Parathyroid adenoma (tissue), 2 donors: Measurements from ENCODE around the gene WDR72.

Experiments used
- H2AFZ ChIP-seq: fragments of 300-600 bp; sonication (generic); one replicate; pipeline ENCODE4 v1.7.0; 2017; ENCODE audit warnings: antibody characterized with exemption, mild to moderate bottlenecking
- H3K27ac ChIP-seq: fragments of 300-600 bp; sonication (generic); one replicate; pipeline ENCODE4 v1.7.0; 2017
- H3K27me3 ChIP-seq: fragments of 300-600 bp; sonication (generic); one replicate; pipeline ENCODE4 v1.7.0; 2017; ENCODE audit warnings: low read length; ENCODE audit not compliant: control insufficient read depth, insufficient read depth
- H3K36me3 ChIP-seq: fragments of 300-600 bp; sonication (generic); one replicate; pipeline ENCODE4 v1.7.0; 2017; ENCODE audit warnings: low read length; ENCODE audit not compliant: control insufficient read depth, insufficient read depth
- H3K4me1 ChIP-seq: fragments of 300-600 bp; sonication (generic); one replicate; pipeline ENCODE4 v1.7.0; 2017; ENCODE audit warnings: control low read depth
- H3K4me2 ChIP-seq: fragments of 300-600 bp; sonication (generic); one replicate; pipeline ENCODE4 v1.7.0; 2017; ENCODE audit warnings: low read length
- H3K4me3 ChIP-seq: fragments of 300-600 bp; sonication (generic); one replicate; pipeline ENCODE4 v1.7.0; 2017; ENCODE audit warnings: low read depth, low read length
- H3K79me2 ChIP-seq: fragments of 300-600 bp; sonication (generic); one replicate; pipeline ENCODE4 v1.7.0; 2017; ENCODE audit warnings: control low read depth
- H3K9ac ChIP-seq: fragments of 300-600 bp; sonication (generic); one replicate; pipeline ENCODE4 v1.7.0; 2017; ENCODE audit warnings: mild to moderate bottlenecking
- H3K9me3 ChIP-seq: fragments of 300-600 bp; sonication (generic); one replicate; pipeline ENCODE4 v1.7.0; 2017; ENCODE audit warnings: low read length; ENCODE audit not compliant: control insufficient read depth
- CTCF ChIP-seq: fragments of 300-600 bp; sonication (generic); IDR thresholded peaks from one replicate; pipeline ENCODE4 v1.7.0; 2017; ENCODE audit warnings: antibody characterized with exemption, mild to moderate bottlenecking
- donor health status: primary hyperparathyroidism.

Gene WDR72

DNA sequence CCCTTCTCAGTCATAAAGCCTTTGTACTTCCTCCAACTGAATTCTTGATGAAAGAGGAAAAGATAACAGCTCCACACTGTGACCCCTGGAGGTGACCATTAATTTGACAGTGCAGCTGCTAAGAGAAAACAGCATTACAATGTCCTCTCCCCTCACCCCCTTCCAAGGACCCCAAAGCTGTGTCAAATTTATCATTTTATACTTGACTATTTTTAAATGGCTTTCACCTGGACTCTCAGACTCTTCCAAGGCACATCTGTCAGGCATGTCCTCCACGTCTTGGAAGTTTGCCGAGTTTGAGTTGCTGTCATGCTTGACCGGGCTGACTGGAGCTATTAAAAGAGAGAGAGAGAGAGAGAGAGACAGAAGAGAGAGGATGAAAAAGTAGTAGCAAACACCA, 236.5 kb downstream of the WDR72 start:
- H3K9me3 ChIP-seq = no peaks in the 10 kb centered on the region
- H3K36me3 ChIP-seq = no peaks in the 10 kb centered on the region
- H3K79me2 ChIP-seq = no peaks in the 10 kb centered on the region
- H3K4me3 ChIP-seq = no peak overlapping the region
- H3K4me2 ChIP-seq = no peak overlapping the region
- no peak for TF ChIP-seq CTCF
- no peaks in the 10 kb centered on the region for H3K27me3 ChIP-seq
- no peaks in the 10 kb centered on the region for H3K4me1 ChIP-seq
- H3K27ac ChIP-seq = no peak overlapping the region
- H2AFZ ChIP-seq = no peak overlapping the region
- no peak overlapping the region for H3K9ac ChIP-seq

DNA sequence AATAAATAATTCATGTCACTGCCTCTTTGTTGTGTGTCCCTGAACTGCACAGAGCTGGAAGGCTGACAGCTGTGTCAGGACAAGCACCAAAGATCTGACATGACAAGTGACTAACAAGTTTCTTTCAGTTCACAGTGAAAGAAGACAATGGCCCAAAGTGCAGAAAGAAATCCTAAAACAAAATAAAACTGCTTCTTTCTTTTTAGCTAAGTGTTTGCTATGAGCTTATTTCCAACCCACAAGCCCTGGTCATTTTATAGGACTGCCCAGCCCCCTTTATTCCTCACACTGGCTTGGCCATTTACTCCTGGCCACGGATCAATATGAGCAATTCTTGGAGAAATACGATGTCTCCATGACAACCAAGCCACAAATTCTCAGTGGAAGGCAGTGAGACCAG, 238.5 kb downstream of the WDR72 start:
- Histone ChIP-seq H3K79me2 (no peaks in the 10 kb centered on the region), H3K9ac (no peak overlapping the region), H2AFZ (no peak overlapping the region), H3K4me1 (no peaks in the 10 kb centered on the region), H3K27ac (no peak overlapping the region), H3K36me3 (no peaks in the 10 kb centered on the region), H3K27me3 (no peaks in the 10 kb centered on the region), H3K4me2 (no peak overlapping the region), H3K9me3 (no peaks in the 10 kb centered on the region), H3K4me3 (no peak overlapping the region)
- TF ChIP-seq CTCF = no peak

GRCh38 chr15:53513431-53513830, 246.0 kb downstream of the WDR72 start:
- no peak for TF ChIP-seq CTCF
- no peaks in the 10 kb centered on the region for H3K27me3 ChIP-seq
- H2AFZ ChIP-seq = no peak overlapping the region
- no peaks in the 10 kb centered on the region for H3K36me3 ChIP-seq
- H3K9ac ChIP-seq = no peak overlapping the region
- H3K4me2 ChIP-seq = no peak overlapping the region
- H3K27ac ChIP-seq = no peak overlapping the region
- H3K9me3 ChIP-seq = no peaks in the 10 kb centered on the region
- no peak overlapping the region for H3K4me3 ChIP-seq
- H3K79me2 ChIP-seq = no peaks in the 10 kb centered on the region
- H3K4me1 ChIP-seq = no peaks in the 10 kb centered on the region

DNA sequence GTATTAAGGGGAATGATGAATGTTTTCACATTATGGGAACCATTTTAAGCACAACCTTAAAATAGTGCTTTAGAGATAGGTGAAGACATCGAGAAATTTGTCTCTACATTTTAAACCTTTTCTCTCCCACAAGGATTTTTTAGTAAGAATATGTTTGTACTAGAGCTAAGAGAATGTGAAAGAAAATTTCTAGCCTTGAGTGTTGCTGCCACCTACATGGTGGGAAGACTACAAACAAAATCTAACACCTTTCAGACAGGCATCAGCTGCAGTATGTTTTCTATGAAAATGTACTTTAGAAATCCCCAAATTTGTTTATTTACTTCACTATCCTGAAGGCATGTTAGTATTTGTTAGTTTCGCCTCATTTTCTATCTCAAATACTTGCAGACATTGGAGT, 247.4 kb downstream of the WDR72 start:
- Histone ChIP-seq H3K9me3 (no peaks in the 10 kb centered on the region), H3K4me1 (no peaks in the 10 kb centered on the region), H3K27ac (no peak overlapping the region), H3K9ac (no peak overlapping the region), H3K4me3 (no peak overlapping the region), H3K27me3 (no peaks in the 10 kb centered on the region), H3K36me3 (no peaks in the 10 kb centered on the region), H3K4me2 (no peak overlapping the region), H3K79me2 (no peaks in the 10 kb centered on the region), H2AFZ (no peak overlapping the region)
- no peak for TF ChIP-seq CTCF

GRCh38 chr15:53511175-53511574, 248.3 kb downstream of the WDR72 start:
- Histone ChIP-seq H3K79me2 (no peaks in the 10 kb centered on the region), H3K4me1 (no peaks in the 10 kb centered on the region), H3K9ac (no peak overlapping the region), H3K4me2 (no peak overlapping the region), H3K9me3 (no peaks in the 10 kb centered on the region), H3K27ac (no peak overlapping the region), H3K36me3 (no peaks in the 10 kb centered on the region), H3K4me3 (no peak overlapping the region), H3K27me3 (no peaks in the 10 kb centered on the region), H2AFZ (no peak overlapping the region)
- TF ChIP-seq CTCF = no peak
